HFFc6 (cell line): ENCODE results near the gene ATXN7L1. TPM values are rescaled to one million over a fixed set of nuclear protein-coding genes. Genes with fewer than 3 reads are reported as not detected.

Experiments used
- DNase-seq: peaks from one replicate; pipeline ENCODE4 v3.0.0-alpha.2; 2018
- H3K27ac Mint-ChIP-seq: 2 replicates; pipeline ENCODE4 v1.8.0; 2020; ENCODE audit warnings: mild to moderate bottlenecking, mixed read lengths
- H3K27me3 Mint-ChIP-seq: 2 replicates; pipeline ENCODE4 v1.8.0; 2021; ENCODE audit warnings: mild to moderate bottlenecking, moderate library complexity, mixed read lengths; ENCODE audit not compliant: insufficient read depth
- H3K36me3 Mint-ChIP-seq: 2 replicates; pipeline ENCODE4 v1.8.0; 2021; ENCODE audit warnings: low read depth, mixed read lengths
- H3K4me1 Mint-ChIP-seq: 2 replicates; pipeline ENCODE4 v1.8.0; 2020; ENCODE audit warnings: low read depth, mixed read lengths
- H3K4me3 Mint-ChIP-seq: 2 replicates; pipeline ENCODE4 v1.8.0; 2020; ENCODE audit warnings: mild to moderate bottlenecking, moderate library complexity, mixed read lengths
- H3K9me3 Mint-ChIP-seq: 2 replicates; pipeline ENCODE4 v1.8.0; 2020; ENCODE audit warnings: mild to moderate bottlenecking, mixed read lengths
- CTCF ChIP-seq: fragments of 200-600 bp; sonication (generic); IDR thresholded peaks from 2 replicates; pipeline ENCODE4 v1.5.0; 2021; ENCODE audit warnings: antibody characterized with exemption, mild to moderate bottlenecking
- total RNA-seq, 6 experiments: library from RNA; stranded (reverse); fragmentation: NEBNext Ultra II Directional; extraction: Animal tissue kit (Norgen Biotek cat#: 25700); gene quantifications; 2 replicates in 1 of 6; 3 replicates in 5 of 6; pipeline ENCODE4 v1.2.3, GENCODE V29; 2021

Gene ATXN7L1
- total RNA-seq, 6 experiments from 2014 or later = 8.4 to 11.4 (median 9.8) TPM

- H3K4me3 Mint-ChIP-seq = peak overlapping the region; percentile 71
- H3K27ac Mint-ChIP-seq = peak overlapping the region; percentile 93
- DNase-seq = peak; percentile 63
- no peaks in the 10 kb centered on the region for H3K9me3 Mint-ChIP-seq
- H3K27me3 Mint-ChIP-seq = no peaks in the 10 kb centered on the region; the same call in 1 of the 2 replicates
- peaks cover 84% of the 10 kb centered on the region for H3K4me1 Mint-ChIP-seq
- peaks cover 25% of the 10 kb centered on the region for H3K36me3 Mint-ChIP-seq
- no peak for TF ChIP-seq CTCF
Measured at GRCh38 chr7:105829681-105830322, 46.6 kb downstream of the ATXN7L1 start.

GRCh38 chr7:105828141-105828540, 48.3 kb downstream of the ATXN7L1 start:
- no peak for DNase-seq
- H3K36me3 Mint-ChIP-seq = peaks cover 32% of the 10 kb centered on the region
- no peak overlapping the region for H3K4me3 Mint-ChIP-seq

GRCh38 chr7:105827151-105827875, 49.1 kb downstream of the ATXN7L1 start:
- Mint-ChIP-seq H3K9me3 (no peaks in the 10 kb centered on the region), H3K27me3 (no peaks in the 10 kb centered on the region; the same call in 1 of the 2 replicates), H3K27ac (peak overlapping the region; percentile 40; the same call in 1 of the 2 replicates), H3K36me3 (peaks cover 32% of the 10 kb centered on the region), H3K4me1 (peaks cover 100% of the 10 kb centered on the region), H3K4me3 (no peak overlapping the region)
- DNase-seq = no peak
- TF ChIP-seq CTCF = no peak

More at GRCh38 chr7:105828141-105828540, 48.3 kb downstream of the ATXN7L1 start:
- Mint-ChIP-seq H3K27me3 (no peaks in the 10 kb centered on the region; the same call in 1 of the 2 replicates), H3K9me3 (no peaks in the 10 kb centered on the region), H3K4me1 (peaks cover 100% of the 10 kb centered on the region), H3K27ac (peak overlapping the region; percentile 26; the same call in 1 of the 2 replicates)
- TF ChIP-seq CTCF = no peak

- Mint-ChIP-seq H3K9me3 (no peaks in the 10 kb centered on the region), H3K36me3 (peaks cover 32% of the 10 kb centered on the region), H3K4me1 (peaks cover 93% of the 10 kb centered on the region), H3K27ac (peak overlapping the region; percentile 40), H3K27me3 (peaks cover 2% of the 10 kb centered on the region), H3K4me3 (no peak overlapping the region; the same call in 1 of the 2 replicates)
- peak; percentile 36 for DNase-seq
- no peak for TF ChIP-seq CTCF
Measured at GRCh38 chr7:105826143-105826542, 50.3 kb downstream of the ATXN7L1 start.

- H3K9me3 Mint-ChIP-seq = no peaks in the 10 kb centered on the region
- H3K4me3 Mint-ChIP-seq = no peak overlapping the region
- peaks cover 2% of the 10 kb centered on the region for H3K27me3 Mint-ChIP-seq
- peaks cover 85% of the 10 kb centered on the region for H3K4me1 Mint-ChIP-seq
- no peak for TF ChIP-seq CTCF
- no peak for DNase-seq
- peaks cover 32% of the 10 kb centered on the region for H3K36me3 Mint-ChIP-seq
- H3K27ac Mint-ChIP-seq = 0 out of 2 replicates have a peak overlapping the region, but pooled peaks have one; percentile 40
Measured at GRCh38 chr7:105825371-105825770, 51.0 kb downstream of the ATXN7L1 start.
